SU-DHL-6 (cell line): ENCODE results near the gene FBXL16.

Experiments used
- H2AFZ ChIP-seq: fragments of 200-600 bp; sonication (generic); 2 replicates; pipeline ENCODE4 v1.6.1; 2014; ENCODE audit warnings: low read depth, mild to moderate bottlenecking, moderate library complexity, mixed read lengths, antibody characterized with exemption, low read length; ENCODE audit not compliant: severe bottlenecking
- H3F3A ChIP-seq: fragments of 200-600 bp; shearing (Covaris generic); 2 replicates; pipeline ENCODE4 v1.6.0; 2016; ENCODE audit warnings: antibody characterized with exemption, mild to moderate bottlenecking; ENCODE audit not compliant: insufficient read depth
- H3K27ac ChIP-seq: fragments of 200-600 bp; sonication (generic); 2 replicates; pipeline ENCODE4 v1.5.1; 2016; ENCODE audit warnings: low read depth, mild to moderate bottlenecking, low read length, moderate library complexity, mixed read lengths
- H3K27me3 ChIP-seq: fragments of 200-600 bp; sonication (generic), shearing (Covaris generic); 2 replicates; pipeline ENCODE4 v1.6.0; 2014; ENCODE audit warnings: mild to moderate bottlenecking, low read length
- H3K36me3 ChIP-seq: fragments of 200-600 bp; sonication (generic); 2 replicates; pipeline ENCODE4 v1.6.1; 2014; ENCODE audit warnings: mild to moderate bottlenecking, low read length, mixed read lengths
- H3K4me2 ChIP-seq: fragments of 300-600, 200-600 bp; shearing (Covaris generic), sonication (generic); 2 replicates; pipeline ENCODE4 v1.6.0; 2014; ENCODE audit warnings: low read length, low read depth, mild to moderate bottlenecking; ENCODE audit not compliant: poor library complexity, severe bottlenecking
- H3K4me3 ChIP-seq: fragments of 200-600 bp; sonication (generic); 2 replicates; pipeline ENCODE4 v1.5.1; 2014; ENCODE audit warnings: antibody characterized with exemption, low read length, mild to moderate bottlenecking, mixed read lengths; ENCODE audit not compliant: insufficient read depth, poor library complexity, severe bottlenecking
- H3K79me2 ChIP-seq: fragments of 200-600 bp; sonication (generic); 2 replicates; pipeline ENCODE4 v1.6.1; 2014; ENCODE audit warnings: mild to moderate bottlenecking, low read length, moderate library complexity; ENCODE audit not compliant: insufficient read depth
- H3K9ac ChIP-seq: fragments of 200-600 bp; sonication (generic); 2 replicates; pipeline ENCODE4 v1.7.0; 2014; ENCODE audit warnings: mild to moderate bottlenecking, low read length
- H3K9me2 ChIP-seq: fragments of 200-600 bp; sonication (generic); replicated peaks from 2 replicates; pipeline ENCODE4 v1.6.1; 2014; ENCODE audit warnings: low read length; ENCODE audit not compliant: insufficient read depth
- H3K9me3 ChIP-seq: fragments of 200-600 bp; sonication (generic); 2 replicates; pipeline ENCODE4 v1.6.1; 2014; ENCODE audit warnings: low read length, mixed read lengths; ENCODE audit not compliant: insufficient read depth
- H4K20me1 ChIP-seq: fragments of 200-600 bp; sonication (generic); 2 replicates; pipeline ENCODE4 v1.6.1; 2014; ENCODE audit warnings: low read depth, mild to moderate bottlenecking, antibody characterized with exemption, low read length, moderate library complexity, mixed read lengths
- EZH2phosphoT487 ChIP-seq: fragments of 200-600 bp; sonication (generic), shearing (Covaris generic); conservative IDR thresholded peaks from 2 replicates; pipeline ENCODE4 v1.6.1; 2018; ENCODE audit warnings: mild to moderate bottlenecking, antibody characterized with exemption, low read length, moderate library complexity, mixed read lengths
- TF ChIP-seq, protein P1 (sequence below): fragments of 200-600 bp; sonication (generic); IDR thresholded peaks from one replicate; pipeline ENCODE4 v1.5.1; 2017; ENCODE audit warnings: antibody characterized with exemption, mild to moderate bottlenecking, low read length, moderate library complexity; ENCODE audit not compliant: insufficient read depth, poor library complexity, severe bottlenecking

Gene FBXL16

DNA sequence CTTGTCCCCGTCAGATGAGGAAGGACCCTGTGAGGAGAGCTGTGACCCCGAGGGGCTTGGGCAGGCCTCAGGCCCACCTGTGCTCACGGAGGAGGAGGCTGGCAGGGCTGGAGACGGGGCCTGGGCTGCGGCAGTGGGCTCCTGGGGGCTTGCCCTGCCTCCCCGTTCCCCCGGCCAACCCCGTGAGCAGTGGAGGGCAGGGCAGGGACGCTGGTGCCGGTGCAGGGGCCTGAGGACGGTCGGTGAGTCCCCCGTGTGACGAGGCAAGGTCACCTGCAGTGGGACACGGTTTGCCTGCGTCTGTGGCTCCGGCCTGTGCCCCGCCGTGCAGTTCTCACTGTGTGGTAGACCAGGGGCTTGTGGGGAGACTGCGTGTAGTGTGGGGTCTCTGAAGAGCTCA is 46.0 kb downstream of the FBXL16 start:
- no peak overlapping the region for H3K9ac ChIP-seq
- no peak for TF ChIP-seq EZH2phosphoT487
- TF ChIP-seq, protein P1, sequence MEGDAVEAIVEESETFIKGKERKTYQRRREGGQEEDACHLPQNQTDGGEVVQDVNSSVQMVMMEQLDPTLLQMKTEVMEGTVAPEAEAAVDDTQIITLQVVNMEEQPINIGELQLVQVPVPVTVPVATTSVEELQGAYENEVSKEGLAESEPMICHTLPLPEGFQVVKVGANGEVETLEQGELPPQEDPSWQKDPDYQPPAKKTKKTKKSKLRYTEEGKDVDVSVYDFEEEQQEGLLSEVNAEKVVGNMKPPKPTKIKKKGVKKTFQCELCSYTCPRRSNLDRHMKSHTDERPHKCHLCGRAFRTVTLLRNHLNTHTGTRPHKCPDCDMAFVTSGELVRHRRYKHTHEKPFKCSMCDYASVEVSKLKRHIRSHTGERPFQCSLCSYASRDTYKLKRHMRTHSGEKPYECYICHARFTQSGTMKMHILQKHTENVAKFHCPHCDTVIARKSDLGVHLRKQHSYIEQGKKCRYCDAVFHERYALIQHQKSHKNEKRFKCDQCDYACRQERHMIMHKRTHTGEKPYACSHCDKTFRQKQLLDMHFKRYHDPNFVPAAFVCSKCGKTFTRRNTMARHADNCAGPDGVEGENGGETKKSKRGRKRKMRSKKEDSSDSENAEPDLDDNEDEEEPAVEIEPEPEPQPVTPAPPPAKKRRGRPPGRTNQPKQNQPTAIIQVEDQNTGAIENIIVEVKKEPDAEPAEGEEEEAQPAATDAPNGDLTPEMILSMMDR: no peak
- H3K9me2 ChIP-seq: no peaks in the 10 kb centered on the region
- H3K4me2 ChIP-seq: no peak overlapping the region
- H3K27me3 ChIP-seq: no peaks in the 10 kb centered on the region
- no peak overlapping the region for H3K4me3 ChIP-seq
- H3K27ac ChIP-seq: no peak overlapping the region
- no peaks in the 10 kb centered on the region for H3F3A ChIP-seq
- no peaks in the 10 kb centered on the region for H4K20me1 ChIP-seq
- H3K9me3 ChIP-seq: no peaks in the 10 kb centered on the region
- H3K79me2 ChIP-seq: no peaks in the 10 kb centered on the region
- no peak overlapping the region for H2AFZ ChIP-seq
- no peaks in the 10 kb centered on the region for H3K36me3 ChIP-seq

DNA sequence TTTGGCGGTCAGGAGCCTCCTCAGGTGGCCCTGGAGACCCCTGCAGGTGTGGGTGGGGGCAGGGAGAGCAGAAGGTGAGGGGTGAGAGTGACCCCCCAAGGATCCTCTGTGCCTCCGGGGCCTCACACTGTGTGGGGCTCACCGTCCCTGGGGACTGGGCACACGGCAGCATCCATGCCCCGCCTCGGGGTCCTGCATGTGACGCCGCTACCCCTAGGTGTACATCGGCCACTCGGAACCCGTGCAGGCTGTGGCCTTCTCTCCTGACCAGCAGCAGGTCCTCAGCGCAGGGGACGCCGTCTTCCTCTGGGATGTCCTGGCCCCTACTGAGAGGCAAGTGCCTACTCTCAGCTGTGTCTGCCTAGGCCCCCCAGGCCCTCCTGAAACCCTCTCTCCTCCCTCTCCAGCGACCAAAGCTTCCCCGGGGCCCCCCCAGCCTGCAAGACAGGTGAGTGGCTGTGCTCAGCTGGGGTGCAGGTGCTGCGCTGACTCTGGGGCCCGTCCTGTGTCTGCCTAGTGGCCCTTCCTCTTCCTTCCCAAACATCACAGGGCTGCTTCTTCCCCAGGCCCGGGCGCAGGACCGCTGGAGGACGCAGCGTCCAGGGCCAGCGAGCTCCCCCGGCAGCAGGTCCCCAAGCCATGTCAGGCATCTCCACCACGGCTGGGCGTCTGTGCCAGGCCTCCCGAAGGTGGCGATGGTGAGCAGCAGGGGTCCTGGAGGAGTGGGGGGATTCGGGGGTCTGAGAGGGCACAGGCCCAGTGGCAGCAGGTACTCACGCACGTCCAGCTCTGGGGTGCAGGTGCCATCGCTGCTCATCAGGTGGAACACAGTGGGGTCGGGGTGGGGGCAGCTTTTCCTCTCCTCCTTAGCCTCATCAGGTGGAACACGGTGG is 46.7 kb downstream of the FBXL16 start:
- Histone ChIP-seq H3K9me2 (no peaks in the 10 kb centered on the region), H3K36me3 (no peaks in the 10 kb centered on the region), H3K9ac (no peak overlapping the region), H2AFZ (no peak overlapping the region), H3K27ac (no peak overlapping the region), H3K4me2 (no peak overlapping the region), H3K79me2 (no peaks in the 10 kb centered on the region), H3F3A (no peaks in the 10 kb centered on the region), H3K4me3 (no peak overlapping the region), H3K27me3 (no peaks in the 10 kb centered on the region), H3K9me3 (no peaks in the 10 kb centered on the region), H4K20me1 (no peaks in the 10 kb centered on the region)
- TF ChIP-seq, protein P1: no peak
- TF ChIP-seq EZH2phosphoT487: no peak

DNA sequence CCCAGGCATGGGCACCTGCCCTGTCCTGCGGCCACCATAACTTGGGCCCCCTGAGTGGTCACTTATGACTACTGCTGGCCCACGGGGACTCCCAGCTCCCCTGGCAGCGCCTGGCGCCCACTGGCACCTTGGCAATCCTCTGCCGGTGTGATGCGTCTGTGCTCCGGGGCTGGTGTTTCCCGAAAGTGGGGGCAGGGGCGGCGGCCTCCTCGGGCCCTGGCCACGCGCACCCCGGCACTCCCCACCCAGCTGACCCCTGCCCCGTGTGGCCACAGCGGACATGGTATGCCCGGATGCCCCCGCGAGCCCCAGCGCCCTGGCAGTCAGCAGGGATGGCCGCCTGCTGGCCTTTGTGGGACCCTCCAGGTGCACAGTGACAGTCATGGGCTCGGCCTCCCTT is 48.1 kb downstream of the FBXL16 start:
- Histone ChIP-seq H2AFZ (no peak overlapping the region), H4K20me1 (no peaks in the 10 kb centered on the region), H3F3A (no peaks in the 10 kb centered on the region), H3K9me3 (no peaks in the 10 kb centered on the region), H3K27me3 (no peaks in the 10 kb centered on the region), H3K36me3 (no peaks in the 10 kb centered on the region), H3K4me3 (no peak overlapping the region), H3K9me2 (no peaks in the 10 kb centered on the region), H3K4me2 (no peak overlapping the region), H3K9ac (no peak overlapping the region), H3K27ac (no peak overlapping the region), H3K79me2 (no peaks in the 10 kb centered on the region)
- TF ChIP-seq, protein P1: no peak
- TF ChIP-seq EZH2phosphoT487: no peak
